AG04449 (cell line): Measurements from ENCODE around the gene KAZN.

Experiments
- CTCF ChIA-PET: fragments of 350-600 bp; formaldehyde crosslinking; extraction: SDS; loops from one replicate; lab custom pipeline; 2021; ENCODE audit warnings: antibody characterized with exemption; lab: Yijun Ruan, JAX
- POLR2A ChIA-PET: fragments of 400-600, 350-600 bp; formaldehyde crosslinking; extraction: SDS; loops from one replicate; lab custom pipeline; 2020; ENCODE audit warnings: antibody characterized with exemption, inconsistent platforms; lab: Yijun Ruan, JAX
- DNase-seq: peaks from one replicate; pipeline ENCODE4 v3.0.0-alpha.2; 2010; ENCODE audit warnings: low read depth, low spot score
- H3K4me3 ChIP-seq: 2 replicates; pipeline ENCODE4 v1.5.1; 2011; ENCODE audit warnings: low read depth, mild to moderate bottlenecking, control low read depth, low read length
- TF ChIP-seq, protein P1 (sequence below): IDR thresholded peaks from one replicate; pipeline ENCODE4 v1.5.1; 2011; ENCODE audit warnings: mild to moderate bottlenecking, moderate library complexity, low read length, control low read depth, inconsistent platforms; ENCODE audit not compliant: insufficient read depth; ENCODE audit errors: missing control alignments

KAZN gene

DNA sequence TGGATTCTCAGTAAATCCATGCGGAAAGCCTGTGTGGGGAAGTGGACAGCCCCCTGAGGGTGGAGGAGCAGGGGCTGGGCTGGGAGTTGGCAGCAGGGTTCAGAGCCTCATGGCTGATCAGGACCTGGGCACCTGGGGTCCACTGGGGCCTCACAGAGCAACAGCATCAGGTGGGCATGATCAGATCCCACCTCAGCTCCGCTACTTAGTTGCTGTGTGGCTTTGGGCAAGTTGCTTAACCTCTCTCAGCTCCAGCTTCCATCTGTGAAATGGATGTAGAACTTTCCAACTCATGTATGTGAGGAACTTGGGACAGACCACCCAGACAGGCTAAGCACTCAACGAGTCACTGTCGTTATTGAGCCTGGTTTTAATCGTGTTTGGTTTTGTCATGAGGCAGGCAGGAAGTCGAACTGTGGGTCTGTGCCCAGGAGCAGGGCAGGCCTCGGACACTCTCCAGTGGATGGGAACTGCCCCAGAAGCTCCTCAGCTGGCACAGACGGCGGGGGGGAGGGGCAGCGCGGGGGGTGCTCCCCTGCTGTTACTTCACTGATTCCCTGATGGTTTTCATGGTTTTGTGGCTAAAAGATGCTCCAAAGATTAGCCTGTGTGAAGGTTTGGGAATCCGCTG is 399.3 kb downstream of the KAZN start:
- TF ChIP-seq, protein P1, sequence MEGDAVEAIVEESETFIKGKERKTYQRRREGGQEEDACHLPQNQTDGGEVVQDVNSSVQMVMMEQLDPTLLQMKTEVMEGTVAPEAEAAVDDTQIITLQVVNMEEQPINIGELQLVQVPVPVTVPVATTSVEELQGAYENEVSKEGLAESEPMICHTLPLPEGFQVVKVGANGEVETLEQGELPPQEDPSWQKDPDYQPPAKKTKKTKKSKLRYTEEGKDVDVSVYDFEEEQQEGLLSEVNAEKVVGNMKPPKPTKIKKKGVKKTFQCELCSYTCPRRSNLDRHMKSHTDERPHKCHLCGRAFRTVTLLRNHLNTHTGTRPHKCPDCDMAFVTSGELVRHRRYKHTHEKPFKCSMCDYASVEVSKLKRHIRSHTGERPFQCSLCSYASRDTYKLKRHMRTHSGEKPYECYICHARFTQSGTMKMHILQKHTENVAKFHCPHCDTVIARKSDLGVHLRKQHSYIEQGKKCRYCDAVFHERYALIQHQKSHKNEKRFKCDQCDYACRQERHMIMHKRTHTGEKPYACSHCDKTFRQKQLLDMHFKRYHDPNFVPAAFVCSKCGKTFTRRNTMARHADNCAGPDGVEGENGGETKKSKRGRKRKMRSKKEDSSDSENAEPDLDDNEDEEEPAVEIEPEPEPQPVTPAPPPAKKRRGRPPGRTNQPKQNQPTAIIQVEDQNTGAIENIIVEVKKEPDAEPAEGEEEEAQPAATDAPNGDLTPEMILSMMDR = no peak
- DNase-seq = no peak
- CTCF ChIA-PET = interaction anchor here (1.4 kb wide), 1 partner anchor 30 kb away, joined by 4 read pairs; no protein-coding TSS in a partner anchor
- POLR2A ChIA-PET = no interaction called here
- H3K4me3 ChIP-seq = no peak overlapping the region

DNA sequence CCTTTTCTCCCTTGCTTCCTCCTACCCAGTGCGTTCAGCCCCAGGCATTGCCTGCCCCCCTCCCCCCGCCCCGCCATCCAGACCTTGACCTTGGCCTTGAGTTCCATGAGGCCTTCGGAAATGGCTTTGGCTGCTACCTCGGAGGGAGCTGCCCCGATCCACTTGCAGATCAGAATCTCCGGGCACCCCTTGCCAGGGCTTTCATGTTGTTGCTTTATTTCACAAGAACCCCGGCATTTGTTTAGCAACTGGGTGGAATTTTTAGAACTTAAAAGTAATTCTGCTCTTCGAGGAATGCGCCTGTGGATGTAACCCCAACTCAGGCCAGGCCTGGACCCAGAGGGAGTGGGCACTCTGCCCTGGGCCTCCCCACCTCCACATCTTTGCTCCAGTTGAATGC is 401.0 kb downstream of the KAZN start:
- H3K4me3 ChIP-seq = no peak overlapping the region
- no peak for DNase-seq
- TF ChIP-seq, protein P1 = no peak
- POLR2A ChIA-PET = no interaction called here
- CTCF ChIA-PET = no interaction called here

GRCh38 chr1:15000030-15000429 is 401.5 kb downstream of the KAZN start:
- no peak for DNase-seq
- ChIA-PET CTCF (no interaction called here), POLR2A (no interaction called here)
- TF ChIP-seq, protein P1 = no peak
- no peak overlapping the region for H3K4me3 ChIP-seq

DNA sequence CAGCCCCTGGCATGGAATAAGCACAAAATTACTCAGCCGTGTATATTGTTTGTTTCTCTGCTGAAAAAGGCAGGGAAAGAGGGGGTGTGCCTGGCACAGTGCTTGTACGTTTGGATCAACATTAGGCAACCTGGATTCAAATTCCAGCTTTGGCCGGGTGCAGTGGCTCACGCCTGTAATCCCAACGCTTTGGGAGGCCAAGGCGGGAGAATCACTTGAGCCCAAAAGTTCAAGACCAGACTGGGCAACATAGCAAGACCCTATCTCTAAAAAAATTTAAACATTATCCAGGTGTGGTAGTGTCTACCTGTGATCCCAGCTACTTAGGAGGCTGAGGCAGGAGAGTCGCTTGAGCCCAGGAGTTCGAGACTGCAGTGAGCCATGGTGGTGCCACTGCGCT is 402.2 kb downstream of the KAZN start:
- ChIA-PET POLR2A (no interaction called here), CTCF (no interaction called here)
- DNase-seq = no peak
- H3K4me3 ChIP-seq = no peak overlapping the region
- TF ChIP-seq, protein P1 = no peak

DNA sequence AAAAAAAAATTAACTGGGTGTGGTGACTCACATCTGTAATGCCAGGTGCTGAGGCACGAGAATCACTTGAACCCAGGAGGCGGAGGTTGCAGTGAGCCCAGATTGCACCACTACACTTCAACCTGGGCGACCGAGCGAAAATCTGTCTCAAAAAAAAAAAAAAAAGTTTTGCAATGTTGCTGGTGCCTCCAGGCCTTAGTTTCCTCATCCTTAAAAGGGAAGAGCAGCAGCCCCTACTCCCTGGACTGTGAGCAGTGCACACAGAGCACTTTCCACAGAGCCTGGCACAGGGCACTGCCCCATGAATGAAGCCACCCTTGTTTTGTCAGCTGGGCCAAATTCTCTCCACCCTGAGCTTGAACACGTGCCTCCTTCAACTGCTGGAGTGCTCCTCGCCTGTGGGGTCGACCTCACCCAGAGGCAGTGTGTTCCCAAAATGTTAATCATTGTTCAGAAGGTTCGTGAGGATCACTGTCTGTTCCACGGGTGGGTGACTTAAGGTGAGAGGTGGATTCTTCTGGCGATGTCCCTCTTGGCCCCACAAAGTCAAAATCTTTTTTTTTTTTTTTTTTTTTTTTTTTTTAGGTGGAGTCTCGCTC is 402.9 kb downstream of the KAZN start:
- CTCF ChIA-PET = no interaction called here
- no peak for DNase-seq
- no peak overlapping the region for H3K4me3 ChIP-seq
- POLR2A ChIA-PET = no interaction called here
- TF ChIP-seq, protein P1 = no peak

DNA sequence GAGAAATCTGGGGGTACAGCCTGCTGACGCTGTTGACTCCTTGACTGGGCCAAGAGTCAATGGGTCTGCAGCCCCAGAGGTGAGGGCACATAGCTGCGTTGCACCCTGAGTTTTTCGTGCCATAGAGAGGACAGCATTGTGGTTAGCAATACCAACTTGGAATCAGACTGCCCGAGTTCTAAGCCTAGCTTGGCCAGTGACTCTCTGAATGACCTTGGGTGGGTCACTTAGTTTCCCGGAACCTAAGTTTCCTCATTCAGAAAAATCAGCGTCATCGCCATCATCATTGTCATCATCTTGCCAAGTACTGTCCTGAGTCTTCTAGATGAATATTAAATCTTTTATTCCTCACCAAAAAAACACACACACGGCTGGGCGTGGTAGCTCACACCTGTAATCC is 403.8 kb downstream of the KAZN start:
- DNase-seq = no peak
- TF ChIP-seq, protein P1 = no peak
- ChIA-PET POLR2A (no interaction called here), CTCF (interaction anchor here (1.6 to 1.8 kb wide), 2 partner anchors 11 to 25 kb away, joined by 4 to 8 read pairs; no protein-coding TSS in a partner anchor)
- H3K4me3 ChIP-seq = no peak overlapping the region
